Measurements from ENCODE around the gene TRIM34.

DNA sequence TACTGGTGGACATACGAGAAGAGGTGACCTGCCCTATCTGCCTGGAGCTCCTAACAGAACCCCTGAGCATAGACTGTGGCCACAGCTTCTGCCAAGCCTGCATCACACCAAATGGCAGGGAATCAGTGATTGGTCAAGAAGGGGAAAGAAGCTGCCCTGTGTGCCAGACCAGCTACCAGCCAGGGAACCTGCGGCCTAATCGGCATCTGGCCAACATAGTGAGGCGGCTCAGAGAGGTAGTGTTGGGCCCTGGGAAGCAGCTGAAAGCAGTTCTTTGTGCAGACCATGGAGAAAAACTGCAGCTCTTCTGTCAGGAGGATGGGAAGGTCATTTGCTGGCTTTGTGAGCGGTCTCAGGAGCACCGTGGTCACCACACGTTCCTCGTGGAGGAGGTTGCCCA is 21.5 kb upstream of the TRIM34 start:
- TF ChIP-seq, protein P1, sequence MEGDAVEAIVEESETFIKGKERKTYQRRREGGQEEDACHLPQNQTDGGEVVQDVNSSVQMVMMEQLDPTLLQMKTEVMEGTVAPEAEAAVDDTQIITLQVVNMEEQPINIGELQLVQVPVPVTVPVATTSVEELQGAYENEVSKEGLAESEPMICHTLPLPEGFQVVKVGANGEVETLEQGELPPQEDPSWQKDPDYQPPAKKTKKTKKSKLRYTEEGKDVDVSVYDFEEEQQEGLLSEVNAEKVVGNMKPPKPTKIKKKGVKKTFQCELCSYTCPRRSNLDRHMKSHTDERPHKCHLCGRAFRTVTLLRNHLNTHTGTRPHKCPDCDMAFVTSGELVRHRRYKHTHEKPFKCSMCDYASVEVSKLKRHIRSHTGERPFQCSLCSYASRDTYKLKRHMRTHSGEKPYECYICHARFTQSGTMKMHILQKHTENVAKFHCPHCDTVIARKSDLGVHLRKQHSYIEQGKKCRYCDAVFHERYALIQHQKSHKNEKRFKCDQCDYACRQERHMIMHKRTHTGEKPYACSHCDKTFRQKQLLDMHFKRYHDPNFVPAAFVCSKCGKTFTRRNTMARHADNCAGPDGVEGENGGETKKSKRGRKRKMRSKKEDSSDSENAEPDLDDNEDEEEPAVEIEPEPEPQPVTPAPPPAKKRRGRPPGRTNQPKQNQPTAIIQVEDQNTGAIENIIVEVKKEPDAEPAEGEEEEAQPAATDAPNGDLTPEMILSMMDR (IDR thresholded peaks at IDR 0.05), result no peak
- no peak for TF ChIP-seq POLR2A (IDR thresholded peaks at IDR 0.05)
